Keratinocyte (primary cell): ENCODE data around the gene TNFSF18. TPM values are rescaled to one million over a fixed set of nuclear protein-coding genes. Genes with fewer than 3 reads are reported as not detected.

Source experiments
- DNase-seq: peaks from one replicate; pipeline ENCODE4 v3.0.0-alpha.2; 2011; ENCODE audit warnings: low read depth, missing footprints, low spot score
- FAIRE-seq: peaks from 2 replicates; lab custom pipeline; 2011; peaks lifted over from hg19 to GRCh38; lab: Jason Lieb, UNC
- H2AFZ ChIP-seq: 2 replicates; pipeline ENCODE4 v1.6.0; 2012; ENCODE audit warnings: low read length, control low read depth, inconsistent platforms; ENCODE audit not compliant: control insufficient read depth
- H3K27ac ChIP-seq: 2 replicates; pipeline ENCODE4 v1.5.1; 2011; ENCODE audit warnings: low read length; ENCODE audit not compliant: control insufficient read depth, insufficient read depth
- H3K27me3 ChIP-seq: 3 replicates; pipeline ENCODE4 v1.6.0; 2011; ENCODE audit warnings: low read length; ENCODE audit not compliant: control insufficient read depth, insufficient read depth; ENCODE audit errors: extremely low read depth
- H3K36me3 ChIP-seq, 2 experiments: 2 replicates in 1 of 2; 3 replicates in 1 of 2; pipeline ENCODE4 v1.5.1; 2011; ENCODE audit warnings: low read length in 2 of 2, mild to moderate bottlenecking in 1 of 2; ENCODE audit not compliant: control insufficient read depth in 2 of 2, insufficient read depth in 2 of 2; ENCODE audit errors: extremely low read depth in 1 of 2
- H3K4me1 ChIP-seq: 3 replicates; pipeline ENCODE4 v1.5.1; 2011; ENCODE audit warnings: low read length; ENCODE audit not compliant: control insufficient read depth, insufficient read depth; ENCODE audit errors: extremely low read depth
- H3K4me2 ChIP-seq: 3 replicates; pipeline ENCODE4 v1.6.0; 2011; ENCODE audit warnings: low read depth, low read length; ENCODE audit not compliant: control insufficient read depth, insufficient read depth; ENCODE audit errors: extremely low read depth
- H3K4me3 ChIP-seq, 3 experiments: fragments of 200-600 bp in 1 of 3; sonication (generic) in 1 of 3; 2 replicates in 2 of 3; 3 replicates in 1 of 3; pipeline ENCODE4 v1.5.1; 2011 to 2016; ENCODE audit warnings: low read length in 3 of 3, mild to moderate bottlenecking in 3 of 3, control low read depth in 2 of 3, inconsistent platforms in 1 of 3, low read depth in 1 of 3, mixed read lengths in 1 of 3, mixed run types in 1 of 3, moderate library complexity in 1 of 3; ENCODE audit not compliant: control insufficient read depth in 2 of 3, insufficient read depth in 2 of 3; ENCODE audit errors: extremely low read depth in 1 of 3
- H3K79me2 ChIP-seq: 2 replicates; pipeline ENCODE4 v1.6.0; 2012; ENCODE audit warnings: low read length; ENCODE audit not compliant: control insufficient read depth, insufficient read depth
- H3K9ac ChIP-seq: 3 replicates; pipeline ENCODE4 v1.6.0; 2011; ENCODE audit warnings: low read length; ENCODE audit not compliant: control insufficient read depth, insufficient read depth; ENCODE audit errors: extremely low read depth
- H3K9me1 ChIP-seq: 3 replicates; pipeline ENCODE4 v1.6.0; 2011; ENCODE audit warnings: low read length; ENCODE audit not compliant: control insufficient read depth, insufficient read depth; ENCODE audit errors: extremely low read depth
- H3K9me3 ChIP-seq: 2 replicates; pipeline ENCODE4 v1.5.1; 2012; ENCODE audit warnings: low read depth, low read length; ENCODE audit not compliant: control insufficient read depth
- H4K20me1 ChIP-seq: 3 replicates; pipeline ENCODE4 v1.6.0; 2011; ENCODE audit warnings: low read length; ENCODE audit not compliant: control insufficient read depth, insufficient read depth; ENCODE audit errors: extremely low read depth
- EZH2 ChIP-seq: IDR thresholded peaks from one replicate; pipeline ENCODE4 v1.6.1; 2012; ENCODE audit warnings: inconsistent platforms, mild to moderate bottlenecking, low read length, moderate library complexity
- dilution Hi-C: fragments of 300-500 bp; cut with MboI; formaldehyde crosslinking; loops from one replicate; pipeline ENCODE4 v1.7.0; 2020; ENCODE audit warnings: low sequenced_read_pairs; ENCODE audit not compliant: extremely low pct_ligation_motif_present
- polyA plus RNA-seq, 5 experiments: library from polyadenylated mRNA; depleted of rRNA in 3 of 5; stranded (reverse) in 3 of 5; stranded (forward) in 1 of 5; unstranded in 1 of 5; fragments of >200 nt; gene quantifications; 1 replicate in 1 of 5; 2 replicates in 3 of 5; 3 replicates in 1 of 5; pipeline versions ENCODE4 v1.2.1 to v1.2.3, GENCODE V29; 2011 to 2012; ENCODE audit warnings: missing spikeins in 2 of 5, low read depth in 1 of 5, low replicate concordance in 1 of 5
- TF ChIP-seq, protein P1 (sequence below), 3 experiments: IDR thresholded peaks in 1 of 3; conservative IDR thresholded peaks in 1 of 3; optimal IDR thresholded peaks in 1 of 3; 2 replicates in 2 of 3; 3 replicates in 1 of 3; pipeline versions ENCODE3 to v1.5.1; 2011; ENCODE audit warnings: low read length in 3 of 3, mild to moderate bottlenecking in 3 of 3, moderate library complexity in 2 of 3, control low read depth in 1 of 3, inconsistent platforms in 1 of 3; ENCODE audit not compliant: insufficient read depth in 2 of 3; ENCODE audit errors: extremely low read depth in 1 of 3

The TNFSF18 gene
- polyA plus RNA-seq, 1 donor (not counting 4 experiments of a cell fraction or from before 2014, with no cell fraction given) = 0.69 TPM

DNA sequence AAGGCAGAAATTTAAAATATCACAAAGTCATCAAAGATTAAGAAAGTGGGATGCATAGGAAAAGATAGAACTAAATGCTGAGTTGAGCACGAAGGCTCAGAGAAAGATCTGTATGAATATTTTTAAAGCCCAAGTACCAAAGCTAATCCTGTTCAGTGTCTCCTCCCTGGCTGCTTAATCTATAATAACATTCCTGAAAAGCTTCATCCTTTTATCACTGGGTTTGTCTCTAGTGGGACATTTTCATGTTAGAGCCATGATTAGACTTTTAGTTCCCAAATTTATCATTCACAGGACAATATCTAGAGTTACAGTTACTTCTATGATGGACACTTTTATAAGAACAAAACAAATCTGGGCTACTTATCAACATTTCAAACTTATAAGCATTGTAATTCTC lies 38.6 kb downstream of the TNFSF18 start:
- DNase-seq (no peak), FAIRE-seq (no peak)
- no peaks in the 10 kb centered on the region for H3K9me3 ChIP-seq
- no peak overlapping the region for H3K27ac ChIP-seq
- no peak for TF ChIP-seq EZH2
- TF ChIP-seq, protein P1, sequence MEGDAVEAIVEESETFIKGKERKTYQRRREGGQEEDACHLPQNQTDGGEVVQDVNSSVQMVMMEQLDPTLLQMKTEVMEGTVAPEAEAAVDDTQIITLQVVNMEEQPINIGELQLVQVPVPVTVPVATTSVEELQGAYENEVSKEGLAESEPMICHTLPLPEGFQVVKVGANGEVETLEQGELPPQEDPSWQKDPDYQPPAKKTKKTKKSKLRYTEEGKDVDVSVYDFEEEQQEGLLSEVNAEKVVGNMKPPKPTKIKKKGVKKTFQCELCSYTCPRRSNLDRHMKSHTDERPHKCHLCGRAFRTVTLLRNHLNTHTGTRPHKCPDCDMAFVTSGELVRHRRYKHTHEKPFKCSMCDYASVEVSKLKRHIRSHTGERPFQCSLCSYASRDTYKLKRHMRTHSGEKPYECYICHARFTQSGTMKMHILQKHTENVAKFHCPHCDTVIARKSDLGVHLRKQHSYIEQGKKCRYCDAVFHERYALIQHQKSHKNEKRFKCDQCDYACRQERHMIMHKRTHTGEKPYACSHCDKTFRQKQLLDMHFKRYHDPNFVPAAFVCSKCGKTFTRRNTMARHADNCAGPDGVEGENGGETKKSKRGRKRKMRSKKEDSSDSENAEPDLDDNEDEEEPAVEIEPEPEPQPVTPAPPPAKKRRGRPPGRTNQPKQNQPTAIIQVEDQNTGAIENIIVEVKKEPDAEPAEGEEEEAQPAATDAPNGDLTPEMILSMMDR (optimal IDR thresholded peaks at IDR 0.05 in 1 of 3, IDR thresholded peaks at IDR 0.05 in 1 of 3, conservative IDR thresholded peaks at IDR 0.05 in 1 of 3; ENCODE audit: extremely low read depth in 1 of 3, insufficient read depth in 2 of 3, low read length in 3 of 3) = no peak
- H3K4me2 ChIP-seq = no peak overlapping the region
- H3K79me2 ChIP-seq = no peaks in the 10 kb centered on the region
- no peaks in the 10 kb centered on the region for H4K20me1 ChIP-seq
- no peaks in the 10 kb centered on the region for H3K9me1 ChIP-seq
- H2AFZ ChIP-seq = no peak overlapping the region
- no peaks in the 10 kb centered on the region for H3K36me3 ChIP-seq
- dilution Hi-C loops = no loop called here
- H3K9ac ChIP-seq = no peak overlapping the region
- no peaks in the 10 kb centered on the region for H3K27me3 ChIP-seq
- no peak overlapping the region for H3K4me3 ChIP-seq
- H3K4me1 ChIP-seq = no peaks in the 10 kb centered on the region

DNA sequence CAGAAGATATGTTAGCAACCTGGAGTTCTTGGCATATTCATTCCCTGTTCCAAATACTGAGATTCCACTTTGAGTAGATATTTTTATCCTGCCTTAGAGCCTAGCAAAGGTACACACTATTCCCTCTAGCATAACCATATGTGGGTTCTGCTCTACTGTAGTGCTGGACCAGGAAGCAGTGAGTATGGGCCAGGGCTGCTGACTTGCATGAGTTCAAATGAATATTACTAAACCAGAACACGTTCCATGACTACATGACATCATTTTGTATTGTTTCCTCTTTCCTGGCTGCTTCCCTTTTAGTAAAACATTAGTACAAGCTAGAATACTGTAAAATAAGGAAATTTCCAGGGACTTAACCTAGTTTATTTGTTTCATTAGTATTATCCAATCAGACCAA lies 41.1 kb downstream of the TNFSF18 start:
- no peaks in the 10 kb centered on the region for H3K4me1 ChIP-seq
- no peak overlapping the region for H2AFZ ChIP-seq

More for the DNA sequence above, 41.1 kb downstream of the TNFSF18 start:
- Histone ChIP-seq H4K20me1 (no peaks in the 10 kb centered on the region), H3K36me3 (no peaks in the 10 kb centered on the region), H3K79me2 (no peaks in the 10 kb centered on the region), H3K9me3 (no peaks in the 10 kb centered on the region), H3K4me2 (no peak overlapping the region), H3K4me3 (no peak overlapping the region), H3K9me1 (no peaks in the 10 kb centered on the region), H3K27me3 (no peaks in the 10 kb centered on the region), H3K27ac (no peak overlapping the region), H3K9ac (no peak overlapping the region)
- TF ChIP-seq, protein P1 (optimal IDR thresholded peaks at IDR 0.05 in 1 of 3, IDR thresholded peaks at IDR 0.05 in 1 of 3, conservative IDR thresholded peaks at IDR 0.05 in 1 of 3; ENCODE audit: extremely low read depth in 1 of 3, insufficient read depth in 2 of 3, low read length in 3 of 3) = no peak
- TF ChIP-seq EZH2 = no peak
- no peak for FAIRE-seq
- no peak for DNase-seq
- dilution Hi-C loops = no loop called here
